Peyer's patch (tissue), 4 donors: ENCODE data around the gene CCDC88C. TPM values are rescaled to one million over a fixed set of nuclear protein-coding genes. Genes with fewer than 3 reads are reported as not detected.

Experiments used
- DNase-seq, 3 donors: peaks; one replicate each; pipeline ENCODE4 v3.0.0-alpha.2; 2017 to 2019
- H3K27ac ChIP-seq, 4 donors: fragments of 200-600 bp; sonication (generic); one replicate each; pipeline ENCODE4 v1.5.1; 2016 to 2019
- H3K27me3 ChIP-seq, 2 donors: fragments of 200-600 bp; sonication (generic); one replicate each; pipeline ENCODE4 v1.5.1; 2019
- H3K36me3 ChIP-seq, 3 donors: fragments of 200-600 bp; sonication (generic); one replicate each; pipeline ENCODE4 v1.5.1; 2016 to 2019
- H3K4me1 ChIP-seq, 4 donors: fragments of 200-600 bp; sonication (generic); one replicate each; pipeline ENCODE4 v1.5.1; 2016 to 2019
- H3K4me3 ChIP-seq, 4 donors: fragments of 200-600 bp; sonication (generic); 1 replicate in 3 of 4; 2 replicates in 1 of 4; pipeline ENCODE4 v1.5.1; 2016 to 2019; ENCODE audit warnings: mild to moderate bottlenecking in 1 of 4
- H3K9me3 ChIP-seq, 4 donors: fragments of 200-600 bp; sonication (generic); one replicate each; pipeline ENCODE4 v1.5.1; 2016 to 2019; ENCODE audit warnings: mild to moderate bottlenecking in 1 of 4
- POLR2A ChIP-seq, 2 donors: fragments of 450-650 bp; IDR thresholded peaks; one replicate each; pipeline ENCODE4 v1.5.1; 2017; ENCODE audit warnings: antibody characterized with exemption in 2 of 2, mild to moderate bottlenecking in 2 of 2, moderate library complexity in 2 of 2
- total RNA-seq, 4 donors: library from RNA; depleted of rRNA; stranded (reverse); fragments of >200 nt; gene quantifications; one replicate each; pipeline ENCODE4 v1.1.0, GENCODE V29; 2016
- TF ChIP-seq, protein P1 (sequence below), 6 experiments: fragments of 450-650 bp in 4 of 6; fragments of 200-600 bp in 2 of 6; sonication (generic) in 1 of 6; IDR thresholded peaks; one replicate each; pipeline ENCODE4 v1.5.1; 2017 to 2019; ENCODE audit warnings: antibody characterized with exemption in 6 of 6, mild to moderate bottlenecking in 3 of 6, moderate library complexity in 1 of 6

The CCDC88C gene
- total RNA-seq, 4 donors from 2014 or later: 18.9 to 189 (median 77.2) TPM

DNA sequence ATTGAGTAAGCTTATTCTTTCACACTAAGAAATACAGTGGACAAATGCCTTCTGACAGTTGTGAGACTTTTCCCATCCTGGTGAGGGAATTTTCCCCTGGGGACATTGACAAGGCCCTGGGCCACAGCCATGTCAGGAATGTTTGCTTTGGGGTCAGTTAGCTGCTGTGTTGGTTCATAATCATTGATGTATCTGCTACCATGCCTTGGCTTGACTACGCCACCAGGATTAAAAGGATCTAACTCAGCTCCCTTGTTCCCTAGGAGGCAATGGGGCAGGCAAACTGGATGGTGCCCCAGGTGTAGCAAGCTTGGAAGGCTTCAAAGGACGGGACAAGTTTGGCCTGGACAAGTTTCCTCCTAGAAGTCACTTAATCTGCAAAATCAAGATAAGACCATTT lies 3.1 kb upstream of the CCDC88C start:
- Histone ChIP-seq H3K27ac (no peak overlapping the region), H3K27me3 (no peaks in the 10 kb centered on the region), H3K36me3 (no peaks in the 10 kb centered on the region), H3K4me1 (peaks cover 0 to 19% (median 5%) of the 10 kb centered on the region in 4 donors), H3K4me3 (no peak overlapping the region), H3K9me3 (no peaks in the 10 kb centered on the region)
- TF ChIP-seq, protein P1, sequence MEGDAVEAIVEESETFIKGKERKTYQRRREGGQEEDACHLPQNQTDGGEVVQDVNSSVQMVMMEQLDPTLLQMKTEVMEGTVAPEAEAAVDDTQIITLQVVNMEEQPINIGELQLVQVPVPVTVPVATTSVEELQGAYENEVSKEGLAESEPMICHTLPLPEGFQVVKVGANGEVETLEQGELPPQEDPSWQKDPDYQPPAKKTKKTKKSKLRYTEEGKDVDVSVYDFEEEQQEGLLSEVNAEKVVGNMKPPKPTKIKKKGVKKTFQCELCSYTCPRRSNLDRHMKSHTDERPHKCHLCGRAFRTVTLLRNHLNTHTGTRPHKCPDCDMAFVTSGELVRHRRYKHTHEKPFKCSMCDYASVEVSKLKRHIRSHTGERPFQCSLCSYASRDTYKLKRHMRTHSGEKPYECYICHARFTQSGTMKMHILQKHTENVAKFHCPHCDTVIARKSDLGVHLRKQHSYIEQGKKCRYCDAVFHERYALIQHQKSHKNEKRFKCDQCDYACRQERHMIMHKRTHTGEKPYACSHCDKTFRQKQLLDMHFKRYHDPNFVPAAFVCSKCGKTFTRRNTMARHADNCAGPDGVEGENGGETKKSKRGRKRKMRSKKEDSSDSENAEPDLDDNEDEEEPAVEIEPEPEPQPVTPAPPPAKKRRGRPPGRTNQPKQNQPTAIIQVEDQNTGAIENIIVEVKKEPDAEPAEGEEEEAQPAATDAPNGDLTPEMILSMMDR (IDR thresholded peaks at IDR 0.05): no peak
- no peak for TF ChIP-seq POLR2A (IDR thresholded peaks at IDR 0.05)
- DNase-seq: no peak

DNA sequence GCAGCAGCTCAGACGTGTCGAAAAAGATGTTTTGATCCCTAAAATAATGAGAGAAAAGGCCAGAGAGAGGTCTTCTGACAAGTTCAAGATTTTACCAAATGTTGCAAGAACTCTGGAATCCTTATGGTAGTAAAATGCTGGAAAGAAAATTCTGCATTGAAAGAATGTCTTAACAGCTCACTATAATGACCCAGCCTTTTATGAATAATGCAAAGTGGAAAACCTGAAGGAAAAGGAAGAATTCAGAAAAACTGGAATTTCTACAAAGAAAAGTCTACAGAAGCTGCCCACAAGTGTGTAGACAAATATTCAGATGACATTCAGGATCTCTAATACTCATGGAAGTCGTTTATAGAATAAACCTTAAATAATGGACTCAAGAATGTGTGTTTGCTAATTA lies 1.8 kb upstream of the CCDC88C start:
- H3K4me3 ChIP-seq: no peak overlapping the region
- no peaks in the 10 kb centered on the region for H3K9me3 ChIP-seq
- no peak for DNase-seq
- no peaks in the 10 kb centered on the region for H3K27me3 ChIP-seq
- H3K27ac ChIP-seq: peak overlapping the region in 1 of 4 donors; percentile 98
- H3K4me1 ChIP-seq: peaks cover 0 to 28% (median 11%) of the 10 kb centered on the region in 4 donors
- no peaks in the 10 kb centered on the region for H3K36me3 ChIP-seq
- no peak for TF ChIP-seq POLR2A (IDR thresholded peaks at IDR 0.05)
- TF ChIP-seq, protein P1 (IDR thresholded peaks at IDR 0.05): no peak

DNA sequence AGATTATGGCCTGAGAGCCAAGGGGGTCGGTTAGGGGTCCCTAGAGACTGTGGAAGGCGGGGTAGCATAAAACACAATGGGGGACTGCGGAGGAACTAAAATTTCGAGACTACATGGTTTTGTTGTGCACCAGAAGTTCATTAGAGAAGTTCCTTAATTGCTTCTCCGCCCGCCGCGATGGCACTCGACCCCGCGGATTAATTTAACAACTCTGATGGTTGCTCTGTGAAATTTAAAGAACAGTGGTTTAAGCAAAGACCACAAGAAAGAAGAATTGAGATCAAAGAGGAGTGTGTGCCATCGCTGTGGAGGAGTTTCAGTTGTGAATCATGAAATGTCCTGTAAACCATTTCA lies 1.4 kb upstream of the CCDC88C start:
- Histone ChIP-seq H3K9me3 (no peaks in the 10 kb centered on the region), H3K36me3 (no peaks in the 10 kb centered on the region), H3K27me3 (no peaks in the 10 kb centered on the region), H3K4me3 (peak overlapping the region in 3 of 4 donors; percentile 93 to 98 (median 96)), H3K27ac (peak overlapping the region in 1 of 4 donors; percentile 98), H3K4me1 (peaks cover 0 to 33% (median 14%) of the 10 kb centered on the region in 4 donors)
- TF ChIP-seq, protein P1 (IDR thresholded peaks at IDR 0.05): no peak
- no peak for TF ChIP-seq POLR2A (IDR thresholded peaks at IDR 0.05)
- DNase-seq: peak in 1 of 3 donors; percentile 55

DNA sequence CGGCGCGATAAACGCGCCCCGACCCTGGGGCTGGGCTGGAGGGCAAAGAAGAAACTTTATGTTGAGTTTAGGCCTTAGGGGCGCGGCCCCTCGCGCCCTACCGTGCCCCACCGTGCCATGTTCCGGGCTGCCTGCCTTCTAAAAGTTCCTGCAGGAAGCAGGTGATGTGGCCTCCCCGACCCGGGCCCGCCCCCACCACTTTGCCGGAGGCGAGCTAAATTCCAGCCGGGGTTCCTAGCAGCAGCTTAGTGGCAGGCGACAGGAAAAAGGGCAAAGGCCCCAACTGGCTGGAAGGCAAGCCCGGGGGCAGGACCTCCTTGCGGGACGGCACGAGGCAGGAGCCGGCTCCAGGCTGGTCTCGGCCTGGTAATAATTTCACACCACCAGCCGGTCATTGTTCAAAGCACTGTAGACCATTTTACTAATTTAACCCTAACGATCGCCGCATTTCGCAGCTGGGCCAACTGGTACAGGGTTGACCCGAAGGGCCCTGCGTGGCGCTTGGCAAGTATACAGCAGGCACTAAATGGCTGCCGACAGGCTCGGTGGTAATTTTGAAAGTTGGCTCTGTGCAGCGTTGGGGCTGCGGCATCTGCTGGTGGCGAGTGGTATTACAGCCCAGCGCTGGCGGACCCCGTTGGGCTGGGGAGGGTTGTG lies 895 bp upstream of the CCDC88C start:
- Histone ChIP-seq H3K27me3 (no peaks in the 10 kb centered on the region), H3K9me3 (no peaks in the 10 kb centered on the region), H3K36me3 (no peaks in the 10 kb centered on the region), H3K4me1 (peaks cover 0 to 36% (median 19%) of the 10 kb centered on the region in 4 donors), H3K4me3 (peak overlapping the region; percentile 93 to 98 (median 95)), H3K27ac (peak overlapping the region; percentile 80 to 98 (median 88))
- DNase-seq: peak; percentile 85 to 92 (median 87)
- TF ChIP-seq POLR2A (IDR thresholded peaks at IDR 0.05): no peak
- TF ChIP-seq, protein P1 (IDR thresholded peaks at IDR 0.05): peak; percentile 98 to 99 (median 98)

DNA sequence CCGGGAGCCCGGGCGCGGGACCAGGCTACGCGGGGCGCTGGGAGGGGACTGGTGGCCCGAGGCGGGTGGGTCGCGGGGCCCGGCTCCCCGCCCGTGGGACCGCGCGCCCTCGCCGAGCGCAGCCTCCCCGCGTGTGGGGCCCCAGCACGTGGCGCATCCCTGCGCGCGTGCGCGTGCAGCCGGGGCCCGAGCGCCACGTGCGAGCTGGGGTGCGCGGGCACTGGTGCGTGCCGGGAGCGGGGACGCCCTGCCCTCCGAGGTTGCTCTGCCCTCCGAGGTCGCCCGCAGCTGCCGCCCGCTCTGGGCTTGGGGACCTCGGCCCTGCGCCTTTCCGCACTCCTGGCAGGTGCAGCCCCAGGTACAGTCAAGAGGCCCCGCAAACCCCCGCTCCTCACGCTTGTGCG lies 365 bp upstream of the CCDC88C start:
- no peaks in the 10 kb centered on the region for H3K9me3 ChIP-seq
- TF ChIP-seq POLR2A (IDR thresholded peaks at IDR 0.05): no peak
- TF ChIP-seq, protein P1 (IDR thresholded peaks at IDR 0.05): peak in 3 of 6 experiments; percentile 33 to 45 (median 33)
- H3K4me3 ChIP-seq: peak overlapping the region; percentile 93 to 98 (median 95)
- no peaks in the 10 kb centered on the region for H3K27me3 ChIP-seq
- peaks cover 0 to 36% (median 19%) of the 10 kb centered on the region in 4 donors for H3K4me1 ChIP-seq
- H3K36me3 ChIP-seq: no peaks in the 10 kb centered on the region
- DNase-seq: peak in 2 of 3 donors; percentile 57 to 72
- H3K27ac ChIP-seq: peak overlapping the region; percentile 80 to 98 (median 88)
